Cortex of kidney (tissue), 1 donor: ENCODE results near the gene DHRS9.
"Not testable (repeated sequence)": the region's sequence is repeated elsewhere in the genome, so short reads cannot be mapped to it uniquely, and the experiment has no call there.

Experiments used
- DNase-seq: peaks from one replicate; lab custom pipeline; 2025; lab: John Stamatoyannopoulos, UW

DHRS9 gene

GRCh38 chr2:169136428-169136827 lies 67.1 kb downstream of the DHRS9 start:
- DNase-seq: not testable (repeated sequence)

- no peak for DNase-seq
Observed at GRCh38 chr2:169136885-169137534, 67.6 kb downstream of the DHRS9 start.

- DNase-seq: no peak
Observed at GRCh38 chr2:169137924-169138323, 68.6 kb downstream of the DHRS9 start.

GRCh38 chr2:169139145-169139544 lies 69.8 kb downstream of the DHRS9 start:
- DNase-seq: no peak

GRCh38 chr2:169139993-169140767 lies 70.8 kb downstream of the DHRS9 start:
- no peak for DNase-seq

GRCh38 chr2:169141713-169142352 lies 72.5 kb downstream of the DHRS9 start:
- no peak for DNase-seq

GRCh38 chr2:169143998-169144397 lies 74.6 kb downstream of the DHRS9 start:
- DNase-seq: no peak
